HUES48 (cell line): Measurements from ENCODE around the gene DNAJB4.
A peak's percentile ranks its signal among the peaks of the same experiment; 100 is the strongest.
"Not testable (repeated sequence)": the region's sequence is repeated elsewhere in the genome, so short reads cannot be mapped to it uniquely, and the experiment has no call there.

ENCODE experiments used
- H3K27ac ChIP-seq: one replicate; pipeline ENCODE4 v1.7.0; 2013; ENCODE audit warnings: low read depth, low read length, inconsistent platforms
- H3K27me3 ChIP-seq: 2 replicates; pipeline ENCODE4 v1.6.1; 2013; ENCODE audit warnings: mild to moderate bottlenecking, low read length; ENCODE audit not compliant: control insufficient read depth, insufficient read depth
- H3K36me3 ChIP-seq: 2 replicates; pipeline ENCODE4 v1.6.1; 2013; ENCODE audit warnings: low read length; ENCODE audit not compliant: control insufficient read depth, insufficient read depth
- H3K4me1 ChIP-seq: 2 replicates; pipeline ENCODE4 v1.6.1; 2013; ENCODE audit warnings: mild to moderate bottlenecking, low read length; ENCODE audit not compliant: control insufficient read depth, insufficient read depth
- H3K4me3 ChIP-seq: 2 replicates; pipeline ENCODE4 v1.5.1; 2013; ENCODE audit warnings: mild to moderate bottlenecking, low read depth, low read length
- H3K9ac ChIP-seq: 2 replicates; pipeline ENCODE4 v1.6.1; 2013; ENCODE audit warnings: mild to moderate bottlenecking, low read depth, low read length, moderate library complexity
- H3K9me3 ChIP-seq: 2 replicates; pipeline ENCODE4 v1.6.1; 2013; ENCODE audit warnings: low read length; ENCODE audit not compliant: control insufficient read depth, insufficient read depth

Gene DNAJB4

DNA sequence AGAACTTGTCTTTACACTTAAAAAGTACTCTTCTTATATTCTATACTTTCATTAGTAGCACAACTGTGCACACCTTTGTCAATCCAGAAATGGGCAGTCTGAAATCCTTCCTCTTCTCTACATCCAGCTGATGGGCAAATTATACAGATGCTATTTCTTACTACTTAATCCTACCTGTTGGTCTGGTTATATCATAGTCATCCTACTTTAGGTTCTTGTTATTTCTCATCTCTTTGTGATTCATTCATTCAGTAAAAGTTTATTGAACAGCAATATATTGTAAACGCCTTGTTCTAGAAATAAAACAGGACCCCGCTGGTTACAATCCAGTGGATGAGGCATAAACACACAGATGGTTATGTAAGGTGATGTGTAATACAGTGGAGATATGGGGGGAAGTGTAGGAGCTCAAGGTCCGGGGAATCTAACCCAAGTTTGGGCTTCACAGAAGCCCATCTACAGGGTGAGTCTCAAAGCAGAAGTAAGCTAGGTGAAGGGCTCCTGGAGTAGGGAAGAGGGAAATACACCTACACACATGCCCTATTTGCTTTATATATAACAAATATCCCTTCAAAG, 14.0 kb upstream of the DNAJB4 start:
- H3K4me1 ChIP-seq = peaks cover 10% of the 10 kb centered on the region; the same call in 1 of the 2 replicates
- H3K4me3 ChIP-seq = no peak overlapping the region
- no peak overlapping the region for H3K27ac ChIP-seq
- H3K9ac ChIP-seq = no peak overlapping the region
- H3K9me3 ChIP-seq = no peaks in the 10 kb centered on the region
- H3K27me3 ChIP-seq = no peaks in the 10 kb centered on the region
- peaks cover 27% of the 10 kb centered on the region for H3K36me3 ChIP-seq

GRCh38 chr1:77991638-77992037, 13.1 kb upstream of the DNAJB4 start:
- Histone ChIP-seq H3K9ac (no peak overlapping the region), H3K27me3 (no peaks in the 10 kb centered on the region), H3K27ac (no peak overlapping the region), H3K4me1 (peaks cover 7% of the 10 kb centered on the region; the same call in 1 of the 2 replicates), H3K36me3 (peaks cover 27% of the 10 kb centered on the region), H3K4me3 (no peak overlapping the region), H3K9me3 (no peaks in the 10 kb centered on the region)

- peaks cover 27% of the 10 kb centered on the region for H3K36me3 ChIP-seq
Measured at GRCh38 chr1:77994117-77994705, 10.5 kb upstream of the DNAJB4 start.

GRCh38 chr1:77996734-77997133, 8.0 kb upstream of the DNAJB4 start:
- H3K27me3 ChIP-seq = no peaks in the 10 kb centered on the region
- H3K4me3 ChIP-seq = no peak overlapping the region
- H3K36me3 ChIP-seq = peaks cover 24% of the 10 kb centered on the region
- H3K9ac ChIP-seq = no peak overlapping the region
- no peaks in the 10 kb centered on the region for H3K9me3 ChIP-seq
- H3K27ac ChIP-seq = no peak overlapping the region
- no peaks in the 10 kb centered on the region for H3K4me1 ChIP-seq

More at GRCh38 chr1:77994117-77994705, 10.5 kb upstream of the DNAJB4 start:
- Histone ChIP-seq H3K27ac (no peak overlapping the region), H3K27me3 (no peaks in the 10 kb centered on the region), H3K9ac (no peak overlapping the region), H3K9me3 (no peaks in the 10 kb centered on the region), H3K4me1 (peaks cover 7% of the 10 kb centered on the region; the same call in 1 of the 2 replicates), H3K4me3 (no peak overlapping the region)

- not testable (repeated sequence) for H3K4me3 ChIP-seq, H3K9ac ChIP-seq, H3K9me3 ChIP-seq, H3K27ac ChIP-seq, H3K36me3 ChIP-seq, H3K27me3 ChIP-seq
- peaks cover 12% of the 10 kb centered on the region for H3K4me1 ChIP-seq
Measured at GRCh38 chr1:78000536-78000935, 4.2 kb upstream of the DNAJB4 start.

- Histone ChIP-seq H3K4me3 (no peak overlapping the region; the same call in 1 of the 2 replicates), H3K36me3 (no peaks in the 10 kb centered on the region), H3K4me1 (peaks cover 12% of the 10 kb centered on the region), H3K27ac (peak overlapping the region; percentile 50), H3K9ac (no peak overlapping the region), H3K27me3 (no peaks in the 10 kb centered on the region), H3K9me3 (no peaks in the 10 kb centered on the region)
Measured at GRCh38 chr1:78003070-78003746, 1.5 kb upstream of the DNAJB4 start.

GRCh38 chr1:78003882-78004718, 639 bp upstream of the DNAJB4 start:
- Histone ChIP-seq H3K4me1 (peaks cover 12% of the 10 kb centered on the region), H3K27ac (peak overlapping the region; percentile 97), H3K4me3 (peak overlapping the region; percentile 60), H3K36me3 (no peaks in the 10 kb centered on the region), H3K9me3 (no peaks in the 10 kb centered on the region), H3K27me3 (no peaks in the 10 kb centered on the region), H3K9ac (peak overlapping the region; percentile 89)

- peak overlapping the region; percentile 89; the same call in 1 of the 2 replicates for H3K9ac ChIP-seq
- H3K36me3 ChIP-seq = no peaks in the 10 kb centered on the region
- peak overlapping the region; percentile 97 for H3K27ac ChIP-seq
- peak overlapping the region; percentile 60 for H3K4me3 ChIP-seq
- H3K27me3 ChIP-seq = no peaks in the 10 kb centered on the region
- H3K4me1 ChIP-seq = peaks cover 12% of the 10 kb centered on the region
- H3K9me3 ChIP-seq = no peaks in the 10 kb centered on the region
Measured at GRCh38 chr1:78005448-78005722, 646 bp downstream of the DNAJB4 start.

GRCh38 chr1:78005755-78006154, 1.0 kb downstream of the DNAJB4 start:
- Histone ChIP-seq H3K36me3 (no peaks in the 10 kb centered on the region), H3K9ac (no peak overlapping the region; the same call in 1 of the 2 replicates), H3K9me3 (no peaks in the 10 kb centered on the region), H3K27me3 (no peaks in the 10 kb centered on the region), H3K4me3 (peak overlapping the region; percentile 60), H3K27ac (no peak overlapping the region), H3K4me1 (peaks cover 12% of the 10 kb centered on the region)

GRCh38 chr1:78006521-78006920, 1.8 kb downstream of the DNAJB4 start:
- peak overlapping the region; percentile 7 for H3K27ac ChIP-seq
- H3K9ac ChIP-seq = no peak overlapping the region
- peaks cover 12% of the 10 kb centered on the region for H3K4me1 ChIP-seq
- H3K27me3 ChIP-seq = no peaks in the 10 kb centered on the region
- H3K4me3 ChIP-seq = peak overlapping the region; percentile 60; the same call in 1 of the 2 replicates
- no peaks in the 10 kb centered on the region for H3K9me3 ChIP-seq
- no peaks in the 10 kb centered on the region for H3K36me3 ChIP-seq
